Stomach smooth muscle (tissue), 2 donors: ENCODE results near the gene CRLF1.
"Not testable (repeated sequence)": the region's sequence is repeated elsewhere in the genome, so short reads cannot be mapped to it uniquely, and the experiment has no call there.

ENCODE experiments used
- H3K27ac ChIP-seq: one replicate; pipeline ENCODE4 v1.7.0; 2013; ENCODE audit warnings: mild to moderate bottlenecking, low read length, inconsistent platforms
- H3K27me3 ChIP-seq, 2 donors: one replicate each; pipeline ENCODE4 v1.7.0; 2013; ENCODE audit warnings: low read length in 2 of 2; ENCODE audit not compliant: insufficient read depth in 2 of 2, control insufficient read depth in 1 of 2
- H3K36me3 ChIP-seq, 2 donors: one replicate each; pipeline ENCODE4 v1.7.0; 2013; ENCODE audit warnings: low read length in 2 of 2; ENCODE audit not compliant: control insufficient read depth in 2 of 2, insufficient read depth in 2 of 2
- H3K4me1 ChIP-seq: one replicate; pipeline ENCODE4 v1.7.0; 2013; ENCODE audit warnings: low read length; ENCODE audit not compliant: control insufficient read depth, insufficient read depth
- H3K4me3 ChIP-seq, 2 donors: one replicate each; pipeline ENCODE4 v1.7.0; 2013; ENCODE audit warnings: low read length in 2 of 2
- H3K9ac ChIP-seq, 2 donors: one replicate each; pipeline ENCODE4 v1.7.0; 2013; ENCODE audit warnings: low read length in 2 of 2, mild to moderate bottlenecking in 1 of 2
- H3K9me3 ChIP-seq, 2 donors: one replicate each; pipeline ENCODE4 v1.7.0; 2013; ENCODE audit warnings: low read length in 2 of 2; ENCODE audit not compliant: control insufficient read depth in 2 of 2
- donor health status: healthy.
- donor health status: Pancreatic carcinoma.

CRLF1 gene

DNA sequence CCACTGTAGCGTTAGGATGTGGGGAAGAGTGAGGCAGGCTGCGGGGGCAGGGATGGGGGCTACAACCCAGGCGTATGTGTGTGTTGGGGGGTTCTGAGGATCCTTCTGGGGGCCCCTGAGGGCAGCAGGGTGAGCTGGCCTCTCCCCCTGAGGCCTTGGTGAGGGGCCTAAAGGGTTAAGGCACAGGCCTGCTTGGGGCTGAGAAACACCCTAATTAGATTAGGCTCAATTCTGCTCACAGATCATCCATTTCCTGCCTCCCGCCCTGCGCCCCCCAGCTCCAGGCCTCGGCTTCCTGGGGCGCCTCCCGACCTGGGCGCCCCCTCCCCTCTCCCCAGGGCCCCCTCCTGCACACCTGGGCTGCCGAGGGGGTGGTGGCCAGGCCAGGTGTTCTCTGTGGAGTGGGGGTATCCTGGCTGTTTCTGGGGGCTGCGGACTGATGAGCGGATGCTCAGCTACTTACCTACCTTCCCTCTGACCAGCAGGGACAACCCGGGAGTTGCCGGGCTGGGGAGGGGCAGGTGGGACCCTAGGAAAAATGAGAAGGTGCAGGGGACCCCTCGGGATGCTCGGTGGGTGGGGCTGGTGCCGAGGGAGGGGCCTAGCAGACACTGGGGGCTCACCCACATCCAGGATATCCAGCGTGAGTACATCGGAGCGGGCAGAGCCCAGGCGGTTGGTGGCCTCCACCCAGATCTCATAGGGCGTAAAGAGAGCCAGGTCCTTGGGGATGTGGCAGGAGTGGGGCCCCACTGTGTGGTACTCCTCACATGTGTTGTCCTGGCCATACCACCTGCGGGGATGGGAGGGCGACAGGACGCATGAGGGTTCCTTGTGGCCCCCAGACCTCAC lies 8.6 kb downstream of the CRLF1 start:
- Histone ChIP-seq H3K4me1 (peaks cover 11% of the 10 kb centered on the region), H3K27me3 (peaks cover 24 to 28% of the 10 kb centered on the region in 2 donors), H3K4me3 (no peak overlapping the region), H3K9me3 (no peaks in the 10 kb centered on the region), H3K27ac (no peak overlapping the region), H3K36me3 (no peaks in the 10 kb centered on the region), H3K9ac (no peak overlapping the region)

GRCh38 chr19:18596752-18597157 lies 9.8 kb downstream of the CRLF1 start:
- H3K4me3 ChIP-seq = no peak overlapping the region
- no peak overlapping the region for H3K9ac ChIP-seq
- H3K36me3 ChIP-seq = no peaks in the 10 kb centered on the region

DNA sequence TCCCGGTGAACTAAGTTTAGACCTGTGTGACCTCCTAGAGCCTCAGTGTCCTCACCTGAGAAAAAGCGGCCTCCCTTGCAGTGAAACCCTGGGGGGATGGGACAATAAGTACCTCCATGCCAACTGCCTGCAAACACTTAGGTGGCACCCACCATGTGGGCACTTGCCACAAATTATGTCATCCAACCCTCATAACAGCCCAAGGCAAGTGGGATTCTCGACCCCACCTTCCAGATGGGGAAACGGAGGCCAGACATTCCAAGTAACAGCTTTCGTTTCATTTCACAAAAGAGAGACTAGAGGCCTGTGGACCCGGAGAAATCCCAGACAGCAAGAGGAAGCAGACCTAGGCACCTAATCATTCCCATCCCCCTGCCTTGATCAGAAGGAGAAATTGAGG lies 11.1 kb downstream of the CRLF1 start:
- peak overlapping the region in 1 of 2 donors; percentile 5 for H3K9ac ChIP-seq
- H3K9me3 ChIP-seq = no peaks in the 10 kb centered on the region
- H3K27me3 ChIP-seq = peaks cover 20 to 28% of the 10 kb centered on the region in 2 donors
- H3K27ac ChIP-seq = no peak overlapping the region
- no peak overlapping the region for H3K4me3 ChIP-seq
- peaks cover 12% of the 10 kb centered on the region for H3K4me1 ChIP-seq
- peaks cover 0 to 3% of the 10 kb centered on the region in 2 donors for H3K36me3 ChIP-seq

More at GRCh38 chr19:18596752-18597157, 9.8 kb downstream of the CRLF1 start:
- Histone ChIP-seq H3K27ac (no peak overlapping the region), H3K27me3 (peaks cover 21 to 28% of the 10 kb centered on the region in 2 donors), H3K4me1 (peaks cover 11% of the 10 kb centered on the region), H3K9me3 (no peaks in the 10 kb centered on the region)

DNA sequence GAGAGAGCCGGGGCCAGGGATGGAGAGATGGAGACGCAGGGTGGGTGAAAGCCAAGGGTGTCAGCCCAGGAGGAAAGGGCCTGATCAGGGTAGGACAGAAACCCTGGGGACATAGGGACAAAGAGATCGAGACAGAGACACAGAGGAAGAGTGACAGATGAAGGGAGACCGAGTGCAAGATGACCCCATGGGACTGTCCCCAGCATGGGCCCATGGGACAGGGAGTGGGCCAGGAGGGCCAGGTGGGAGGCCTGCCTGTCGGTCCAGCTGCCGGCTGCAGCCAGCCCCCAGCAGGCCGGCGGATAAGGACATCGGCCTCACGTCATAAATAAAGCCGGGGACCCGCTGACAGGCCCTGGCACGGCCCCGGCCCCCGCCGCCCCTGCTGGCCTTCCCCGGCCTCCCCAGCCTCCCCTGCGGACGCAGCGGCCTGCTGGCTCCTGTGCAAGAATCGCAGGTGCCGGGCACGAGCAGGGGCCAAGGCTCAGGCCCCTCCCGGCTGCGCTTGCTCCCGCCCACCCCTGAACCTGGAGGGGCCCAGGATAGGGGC lies 11.7 kb downstream of the CRLF1 start:
- H3K4me1 ChIP-seq = peaks cover 18% of the 10 kb centered on the region
- H3K4me3 ChIP-seq = peak overlapping the region; percentile 49 to 59
- H3K27ac ChIP-seq = no peak overlapping the region
- no peaks in the 10 kb centered on the region for H3K9me3 ChIP-seq
- H3K36me3 ChIP-seq = peaks cover 0 to 3% of the 10 kb centered on the region in 2 donors
- peak overlapping the region; percentile 55 to 57 for H3K9ac ChIP-seq
- H3K27me3 ChIP-seq = peaks cover 19 to 27% of the 10 kb centered on the region in 2 donors

DNA sequence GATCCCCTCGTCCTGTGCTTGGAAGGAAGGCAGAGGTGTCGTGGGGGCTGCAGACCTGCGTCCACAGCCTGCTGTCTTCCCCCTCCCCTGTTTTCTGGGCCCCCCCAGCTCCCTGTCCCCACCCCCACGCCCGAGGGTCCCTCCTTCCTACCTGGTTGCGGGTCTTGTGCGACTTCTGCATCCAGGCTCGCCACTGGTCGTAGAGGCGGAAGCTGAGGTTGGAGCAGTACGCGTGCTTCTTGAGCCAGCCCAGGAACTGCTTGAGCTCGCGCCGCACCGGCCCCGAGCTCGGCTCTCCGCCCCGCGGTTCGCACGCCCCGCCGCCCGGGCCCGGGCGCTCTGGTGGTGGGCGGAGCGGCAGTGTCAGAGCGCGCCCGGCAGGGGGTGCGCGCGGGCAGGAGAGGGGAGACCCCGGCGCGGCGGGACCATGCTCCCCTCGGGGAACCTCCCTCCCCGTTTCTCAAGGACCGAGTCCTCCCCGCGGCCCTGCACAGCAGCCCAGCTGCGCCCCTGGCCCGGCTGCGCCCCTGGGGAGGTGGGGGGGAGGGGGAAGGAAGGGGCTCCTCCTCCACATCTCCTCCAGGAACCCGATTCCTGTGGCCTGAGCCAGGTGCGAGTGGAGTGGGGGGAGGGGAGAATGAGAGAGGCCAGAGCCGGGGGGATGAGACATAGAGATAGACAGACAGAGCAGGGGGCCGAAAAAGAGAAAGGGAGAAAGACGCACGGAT lies 12.3 kb downstream of the CRLF1 start:
- H3K9ac ChIP-seq = peak overlapping the region; percentile 55 to 57
- H3K27ac ChIP-seq = no peak overlapping the region

GRCh38 chr19:18593367-18594095 lies 13.1 kb downstream of the CRLF1 start:
- Histone ChIP-seq H3K36me3 (peaks cover 0 to 3% of the 10 kb centered on the region in 2 donors), H3K9ac (no peak overlapping the region), H3K27ac (no peak overlapping the region), H3K4me1 (peaks cover 31% of the 10 kb centered on the region), H3K4me3 (peak overlapping the region in 1 of 2 donors; percentile 59), H3K9me3 (no peaks in the 10 kb centered on the region), H3K27me3 (peaks cover 7 to 14% of the 10 kb centered on the region in 2 donors)

More for the DNA sequence above, 12.3 kb downstream of the CRLF1 start:
- H3K9me3 ChIP-seq = no peaks in the 10 kb centered on the region
- peaks cover 0 to 3% of the 10 kb centered on the region in 2 donors for H3K36me3 ChIP-seq
- peak overlapping the region; percentile 49 to 59 for H3K4me3 ChIP-seq
- H3K27me3 ChIP-seq = peaks cover 13 to 21% of the 10 kb centered on the region in 2 donors
- peaks cover 24% of the 10 kb centered on the region for H3K4me1 ChIP-seq

- H3K36me3 ChIP-seq, H3K27me3 ChIP-seq, H3K9me3 ChIP-seq, H3K9ac ChIP-seq, H3K27ac ChIP-seq, H3K4me3 ChIP-seq: not testable (repeated sequence)
- H3K4me1 ChIP-seq = peaks cover 39% of the 10 kb centered on the region
These were observed 13.9 kb downstream of the CRLF1 start for GRCh38 chr19:18592732-18593131.

GRCh38 chr19:18591735-18592385 lies 14.7 kb downstream of the CRLF1 start:
- Histone ChIP-seq H3K4me1 (peaks cover 40% of the 10 kb centered on the region), H3K4me3 (no peak overlapping the region), H3K27ac (no peak overlapping the region), H3K9ac (no peak overlapping the region), H3K27me3 (peaks cover 0 to 5% of the 10 kb centered on the region in 2 donors), H3K9me3 (no peaks in the 10 kb centered on the region), H3K36me3 (peaks cover 0 to 3% of the 10 kb centered on the region in 2 donors)

GRCh38 chr19:18590273-18591272 lies 16.0 kb downstream of the CRLF1 start:
- Histone ChIP-seq H3K27ac (no peak overlapping the region), H3K27me3 (peaks cover 0 to 3% of the 10 kb centered on the region in 2 donors), H3K4me1 (peaks cover 40% of the 10 kb centered on the region), H3K9me3 (no peaks in the 10 kb centered on the region), H3K36me3 (peaks cover 0 to 3% of the 10 kb centered on the region in 2 donors), H3K9ac (no peak overlapping the region), H3K4me3 (peak overlapping the region; percentile 73 to 85)
